Gastrocnemius medialis (tissue), 4 donors: ENCODE results near the gene NHLRC1.

ENCODE experiments used
- POLR2A ChIP-seq, 2 donors: fragments of 450-650 bp; IDR thresholded peaks; one replicate each; pipeline ENCODE4 v1.6.1; 2017; ENCODE audit warnings: antibody characterized with exemption in 2 of 2, mild to moderate bottlenecking in 2 of 2, moderate library complexity in 2 of 2
- TF ChIP-seq, protein P1 (sequence below), 5 experiments: fragments of 450-650 bp in 3 of 5; fragments of 200-600 bp in 2 of 5; sonication (generic) in 2 of 5; IDR thresholded peaks in 4 of 5; conservative IDR thresholded peaks in 1 of 5; 1 replicate in 4 of 5; 2 replicates in 1 of 5; pipeline ENCODE4 v1.5.1; 2016 to 2019; ENCODE audit warnings: antibody characterized with exemption in 5 of 5, mild to moderate bottlenecking in 3 of 5, moderate library complexity in 3 of 5

DNA sequence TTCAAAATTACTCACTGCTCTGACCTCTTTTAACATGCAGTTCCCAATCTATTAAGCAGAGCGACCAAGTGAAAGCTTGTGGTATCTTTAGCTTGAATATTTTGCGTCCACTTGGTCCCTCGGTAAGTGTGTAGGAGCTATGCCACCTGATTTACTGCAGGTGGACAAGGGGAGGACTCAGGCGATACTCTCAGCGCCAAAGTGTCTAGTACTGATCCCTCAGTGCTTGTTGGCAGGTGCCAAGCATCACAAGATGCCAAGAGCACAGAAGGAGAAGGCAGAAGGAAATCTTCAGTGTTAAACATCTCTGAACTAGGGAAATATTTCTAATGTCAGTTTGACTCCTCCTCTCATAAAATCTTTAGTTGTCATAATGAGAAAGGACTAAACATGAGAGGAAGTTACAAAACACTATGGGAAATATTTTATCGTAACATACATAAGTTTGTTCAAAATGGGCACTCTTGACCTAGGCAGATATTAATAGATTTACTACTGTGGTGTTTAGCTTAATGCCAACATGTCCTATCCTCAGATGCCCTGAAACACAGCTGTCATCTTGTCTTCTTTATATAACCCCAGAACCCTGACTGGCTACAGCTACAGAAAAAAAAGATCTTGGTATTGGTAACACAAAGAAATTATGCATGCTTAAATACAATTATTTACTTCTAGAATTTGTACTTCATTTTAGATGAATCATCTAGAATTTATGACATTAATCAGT, 19.5 kb downstream of the NHLRC1 start:
- TF ChIP-seq, protein P1, sequence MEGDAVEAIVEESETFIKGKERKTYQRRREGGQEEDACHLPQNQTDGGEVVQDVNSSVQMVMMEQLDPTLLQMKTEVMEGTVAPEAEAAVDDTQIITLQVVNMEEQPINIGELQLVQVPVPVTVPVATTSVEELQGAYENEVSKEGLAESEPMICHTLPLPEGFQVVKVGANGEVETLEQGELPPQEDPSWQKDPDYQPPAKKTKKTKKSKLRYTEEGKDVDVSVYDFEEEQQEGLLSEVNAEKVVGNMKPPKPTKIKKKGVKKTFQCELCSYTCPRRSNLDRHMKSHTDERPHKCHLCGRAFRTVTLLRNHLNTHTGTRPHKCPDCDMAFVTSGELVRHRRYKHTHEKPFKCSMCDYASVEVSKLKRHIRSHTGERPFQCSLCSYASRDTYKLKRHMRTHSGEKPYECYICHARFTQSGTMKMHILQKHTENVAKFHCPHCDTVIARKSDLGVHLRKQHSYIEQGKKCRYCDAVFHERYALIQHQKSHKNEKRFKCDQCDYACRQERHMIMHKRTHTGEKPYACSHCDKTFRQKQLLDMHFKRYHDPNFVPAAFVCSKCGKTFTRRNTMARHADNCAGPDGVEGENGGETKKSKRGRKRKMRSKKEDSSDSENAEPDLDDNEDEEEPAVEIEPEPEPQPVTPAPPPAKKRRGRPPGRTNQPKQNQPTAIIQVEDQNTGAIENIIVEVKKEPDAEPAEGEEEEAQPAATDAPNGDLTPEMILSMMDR (IDR thresholded peaks at IDR 0.05 in 4 of 5, conservative IDR thresholded peaks at IDR 0.05 in 1 of 5), result no peak
- no peak for TF ChIP-seq POLR2A (IDR thresholded peaks at IDR 0.05)
